Measurements from ENCODE around the gene RPL10L.

GRCh38 chr14:46686652-46687051, 35.1 kb upstream of the RPL10L start:
- TF ChIP-seq BRCA1 (CRISPR knock-in tag; IDR thresholded peaks at IDR 0.05): no peak
- no peak for TF ChIP-seq NFE2 (CRISPR knock-in tag; IDR thresholded peaks at IDR 0.05)
- no peak for TF ChIP-seq PBX3 (CRISPR knock-in tag; IDR thresholded peaks at IDR 0.05; ENCODE audit: borderline replicate concordance)
- TF ChIP-seq MAFF (IDR thresholded peaks at IDR 0.05; ENCODE audit: low read depth, low read length): no peak
- TF ChIP-seq SMYD3 (CRISPR knock-in tag; IDR thresholded peaks at IDR 0.05): no peak
- no peak for TF ChIP-seq ZNF512 (CRISPR knock-in tag; IDR thresholded peaks at IDR 0.05)
- TF ChIP-seq ZFP1 (CRISPR knock-in tag; IDR thresholded peaks at IDR 0.05): no peak
- TF ChIP-seq MTA3 (CRISPR knock-in tag; IDR thresholded peaks at IDR 0.05): no peak
- no peak for TF ChIP-seq ZSCAN22 (CRISPR knock-in tag; IDR thresholded peaks at IDR 0.05)
- no peak for TF ChIP-seq EZH2 (conservative IDR thresholded peaks at IDR 0.05; ENCODE audit: low read depth, low read length)
- TF ChIP-seq SMC3 (IDR thresholded peaks at IDR 0.05; ENCODE audit: low read length): no peak
- no peak for TF ChIP-seq POLR2A (IDR thresholded peaks at IDR 0.05; ENCODE audit: insufficient read depth in 1 of 2, low read depth in 2 of 2, low read length in 2 of 2)
- TF ChIP-seq HNF1A (IDR thresholded peaks at IDR 0.05; ENCODE audit: low read depth): no peak
- TF ChIP-seq HNF1A (CRISPR knock-in tag; IDR thresholded peaks at IDR 0.05; ENCODE audit: borderline replicate concordance): no peak

All from HepG2 (cell line).